ENCODE measurements around the gene NELL2. TPM values are rescaled to one million over a fixed set of nuclear protein-coding genes. Genes with fewer than 3 reads are reported as not detected.

The NELL2 gene
- total RNA-seq, 4 donors from 2014 or later: 0.23 to 11.4 (median 1.7) TPM

GRCh38 chr12:44848703-44849085 lies 27.4 kb downstream of the NELL2 start:
- Histone ChIP-seq H3K27me3 (no peaks in the 10 kb centered on the region), H3K9me3 (no peaks in the 10 kb centered on the region), H3K36me3 (no peaks in the 10 kb centered on the region), H3K4me1 (peaks cover 0 to 10% (median 0%) of the 10 kb centered on the region in 3 donors), H3K27ac (no peak overlapping the region), H3K4me3 (no peak overlapping the region)
- TF ChIP-seq, protein P1, sequence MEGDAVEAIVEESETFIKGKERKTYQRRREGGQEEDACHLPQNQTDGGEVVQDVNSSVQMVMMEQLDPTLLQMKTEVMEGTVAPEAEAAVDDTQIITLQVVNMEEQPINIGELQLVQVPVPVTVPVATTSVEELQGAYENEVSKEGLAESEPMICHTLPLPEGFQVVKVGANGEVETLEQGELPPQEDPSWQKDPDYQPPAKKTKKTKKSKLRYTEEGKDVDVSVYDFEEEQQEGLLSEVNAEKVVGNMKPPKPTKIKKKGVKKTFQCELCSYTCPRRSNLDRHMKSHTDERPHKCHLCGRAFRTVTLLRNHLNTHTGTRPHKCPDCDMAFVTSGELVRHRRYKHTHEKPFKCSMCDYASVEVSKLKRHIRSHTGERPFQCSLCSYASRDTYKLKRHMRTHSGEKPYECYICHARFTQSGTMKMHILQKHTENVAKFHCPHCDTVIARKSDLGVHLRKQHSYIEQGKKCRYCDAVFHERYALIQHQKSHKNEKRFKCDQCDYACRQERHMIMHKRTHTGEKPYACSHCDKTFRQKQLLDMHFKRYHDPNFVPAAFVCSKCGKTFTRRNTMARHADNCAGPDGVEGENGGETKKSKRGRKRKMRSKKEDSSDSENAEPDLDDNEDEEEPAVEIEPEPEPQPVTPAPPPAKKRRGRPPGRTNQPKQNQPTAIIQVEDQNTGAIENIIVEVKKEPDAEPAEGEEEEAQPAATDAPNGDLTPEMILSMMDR (IDR thresholded peaks at IDR 0.05): no peak
- no peak for TF ChIP-seq POLR2A (IDR thresholded peaks at IDR 0.05)
- 47 to 62% methylated on average over 2 of the region's 2 CpGs for WGBS, 2 donors
- intact Hi-C loops (cut with DNase I): no loop called here
- no peak for DNase-seq

GRCh38 chr12:44847888-44848702 lies 28.0 kb downstream of the NELL2 start:
- intact Hi-C loops (cut with DNase I): no loop called here
- no peak for DNase-seq
- Histone ChIP-seq H3K4me1 (peaks cover 0 to 10% (median 0%) of the 10 kb centered on the region in 3 donors), H3K36me3 (no peaks in the 10 kb centered on the region), H3K4me3 (no peak overlapping the region), H3K27me3 (no peaks in the 10 kb centered on the region), H3K9me3 (no peaks in the 10 kb centered on the region), H3K27ac (peak overlapping the region in 1 of 4 donors; percentile 19)
- 53 to 85% methylated on average over 5 to 6 of the region's 6 CpGs for WGBS, 2 donors
- TF ChIP-seq, protein P1 (IDR thresholded peaks at IDR 0.05): no peak
- no peak for TF ChIP-seq POLR2A (IDR thresholded peaks at IDR 0.05)

- 62 to 72% methylated on average over 1 of the region's 1 CpG for WGBS, 2 donors
- peaks cover 0 to 10% (median 0%) of the 10 kb centered on the region in 3 donors for H3K4me1 ChIP-seq
- H3K9me3 ChIP-seq: no peaks in the 10 kb centered on the region
- no peaks in the 10 kb centered on the region for H3K36me3 ChIP-seq
- no peak overlapping the region for H3K27ac ChIP-seq
- no peak for DNase-seq
- intact Hi-C loops (cut with DNase I): no loop called here
- H3K4me3 ChIP-seq: no peak overlapping the region
- no peak for TF ChIP-seq POLR2A (IDR thresholded peaks at IDR 0.05)
- TF ChIP-seq, protein P1 (IDR thresholded peaks at IDR 0.05): no peak
- H3K27me3 ChIP-seq: no peaks in the 10 kb centered on the region
These were observed 28.7 kb downstream of the NELL2 start for GRCh38 chr12:44847403-44847802.

GRCh38 chr12:44846826-44847225 lies 29.3 kb downstream of the NELL2 start:
- Histone ChIP-seq H3K4me1 (peaks cover 0 to 10% (median 0%) of the 10 kb centered on the region in 3 donors), H3K36me3 (no peaks in the 10 kb centered on the region), H3K9me3 (no peaks in the 10 kb centered on the region), H3K4me3 (no peak overlapping the region), H3K27ac (peak overlapping the region in 1 of 4 donors; percentile 33), H3K27me3 (no peaks in the 10 kb centered on the region)
- intact Hi-C loops (cut with DNase I): no loop called here
- WGBS, 2 donors: 35 to 42% methylated on average over 1 of the region's 1 CpG
- no peak for DNase-seq
- TF ChIP-seq, protein P1 (IDR thresholded peaks at IDR 0.05): no peak
- no peak for TF ChIP-seq POLR2A (IDR thresholded peaks at IDR 0.05)

- Histone ChIP-seq H3K9me3 (no peaks in the 10 kb centered on the region), H3K27me3 (no peaks in the 10 kb centered on the region), H3K27ac (no peak overlapping the region), H3K4me1 (peaks cover 0 to 10% (median 0%) of the 10 kb centered on the region in 3 donors), H3K36me3 (no peaks in the 10 kb centered on the region), H3K4me3 (no peak overlapping the region)
- no peak for DNase-seq
- WGBS, 2 donors: 88 to 95% methylated on average over 4 of the region's 4 CpGs
- intact Hi-C loops (cut with DNase I): no loop called here
- TF ChIP-seq, protein P1 (IDR thresholded peaks at IDR 0.05): no peak
- TF ChIP-seq POLR2A (IDR thresholded peaks at IDR 0.05): no peak
These were observed 33.4 kb downstream of the NELL2 start for GRCh38 chr12:44842669-44843068.

Data from esophagus squamous epithelium (tissue), 5 donors.